Measurements from ENCODE around the gene ARHGEF4.

DNA sequence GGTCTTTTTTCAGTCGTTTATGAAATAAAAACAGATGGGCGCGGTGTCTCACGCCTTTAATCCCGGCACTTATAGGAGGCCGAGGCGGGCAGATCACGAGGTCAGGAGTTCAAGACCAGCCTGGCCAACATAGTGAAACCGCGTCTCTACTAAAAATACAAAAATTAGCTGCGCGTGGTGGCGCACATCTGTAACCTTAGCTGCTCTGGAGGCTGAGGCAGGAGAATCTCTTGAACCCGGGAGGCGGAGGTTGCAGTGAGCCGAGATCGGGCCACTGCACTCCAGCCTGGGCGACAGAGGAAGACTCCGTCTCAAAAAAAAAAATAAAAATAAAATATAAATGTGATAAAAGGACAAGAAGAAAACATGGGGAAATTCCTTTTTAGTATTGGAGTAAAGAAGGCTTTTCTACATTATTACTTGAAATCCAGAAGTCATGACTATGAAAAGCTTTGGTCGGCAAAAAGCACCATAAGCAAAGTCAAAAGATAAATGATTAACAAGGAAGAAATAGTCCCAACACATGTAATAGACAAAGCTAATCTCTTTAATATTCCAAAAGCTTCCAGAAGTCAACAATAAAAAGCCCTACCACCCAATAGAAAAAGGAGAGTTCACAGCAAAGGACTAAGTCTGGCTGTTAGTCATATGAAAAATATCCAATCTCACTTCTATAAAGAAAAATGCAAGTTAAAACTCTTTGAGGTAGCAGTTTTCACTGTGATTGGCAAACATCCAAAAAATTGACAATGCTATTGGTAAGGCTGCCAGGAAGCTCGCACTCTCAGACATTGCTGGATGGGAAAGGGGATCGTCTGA, 258.0 kb downstream of the ARHGEF4 start:
- TF ChIP-seq, protein P1, sequence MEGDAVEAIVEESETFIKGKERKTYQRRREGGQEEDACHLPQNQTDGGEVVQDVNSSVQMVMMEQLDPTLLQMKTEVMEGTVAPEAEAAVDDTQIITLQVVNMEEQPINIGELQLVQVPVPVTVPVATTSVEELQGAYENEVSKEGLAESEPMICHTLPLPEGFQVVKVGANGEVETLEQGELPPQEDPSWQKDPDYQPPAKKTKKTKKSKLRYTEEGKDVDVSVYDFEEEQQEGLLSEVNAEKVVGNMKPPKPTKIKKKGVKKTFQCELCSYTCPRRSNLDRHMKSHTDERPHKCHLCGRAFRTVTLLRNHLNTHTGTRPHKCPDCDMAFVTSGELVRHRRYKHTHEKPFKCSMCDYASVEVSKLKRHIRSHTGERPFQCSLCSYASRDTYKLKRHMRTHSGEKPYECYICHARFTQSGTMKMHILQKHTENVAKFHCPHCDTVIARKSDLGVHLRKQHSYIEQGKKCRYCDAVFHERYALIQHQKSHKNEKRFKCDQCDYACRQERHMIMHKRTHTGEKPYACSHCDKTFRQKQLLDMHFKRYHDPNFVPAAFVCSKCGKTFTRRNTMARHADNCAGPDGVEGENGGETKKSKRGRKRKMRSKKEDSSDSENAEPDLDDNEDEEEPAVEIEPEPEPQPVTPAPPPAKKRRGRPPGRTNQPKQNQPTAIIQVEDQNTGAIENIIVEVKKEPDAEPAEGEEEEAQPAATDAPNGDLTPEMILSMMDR (IDR thresholded peaks at IDR 0.05) = no peak
- TF ChIP-seq POLR2A (IDR thresholded peaks at IDR 0.05; ENCODE audit: low read depth) (no peak), POLR2AphosphoS5 (IDR thresholded peaks at IDR 0.05) (no peak)
